ENCODE data around the gene RPS6KA5. TPM values are rescaled to one million over a fixed set of nuclear protein-coding genes. Genes with fewer than 3 reads are reported as not detected.

The RPS6KA5 gene
- polyA plus RNA-seq, 1 experiment: 0.22 TPM

DNA sequence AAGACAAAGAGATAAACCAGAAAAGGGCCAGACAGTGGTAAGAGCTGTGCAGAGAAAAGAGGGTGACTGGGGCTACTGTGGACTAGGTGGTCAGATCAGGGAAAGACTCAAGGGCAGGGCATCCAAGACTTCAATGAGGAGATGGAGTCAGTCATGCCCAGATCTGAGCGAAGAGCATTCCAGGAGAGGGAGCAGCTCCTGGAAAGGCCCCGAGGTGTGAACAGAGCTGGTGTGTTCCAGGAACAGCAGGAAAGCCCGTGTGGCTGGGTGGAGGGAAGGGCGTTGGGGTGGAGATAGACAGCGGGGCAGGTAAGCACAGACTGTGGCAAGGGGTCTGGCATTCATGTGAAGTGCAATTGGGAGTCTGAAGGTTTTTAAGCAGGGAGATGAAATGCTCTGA lies 261.0 kb downstream of the RPS6KA5 start:
- no peak overlapping the region for H3K4me3 ChIP-seq (ENCODE audit: low read depth, low read length)
- ChIA-PET CTCF (no interaction called here), POLR2A (no interaction called here)
- no peak for TF ChIP-seq CTCF (IDR thresholded peaks at IDR 0.05; ENCODE audit: insufficient read depth, low read depth, low read length)
- H3K36me3 ChIP-seq (ENCODE audit: control insufficient read depth, insufficient read depth, low read length): no peaks in the 10 kb centered on the region
- no peaks in the 10 kb centered on the region for H3K27me3 ChIP-seq (ENCODE audit: control insufficient read depth, insufficient read depth, low read length)
- DNase-seq (ENCODE audit: low read depth): no peak

DNA sequence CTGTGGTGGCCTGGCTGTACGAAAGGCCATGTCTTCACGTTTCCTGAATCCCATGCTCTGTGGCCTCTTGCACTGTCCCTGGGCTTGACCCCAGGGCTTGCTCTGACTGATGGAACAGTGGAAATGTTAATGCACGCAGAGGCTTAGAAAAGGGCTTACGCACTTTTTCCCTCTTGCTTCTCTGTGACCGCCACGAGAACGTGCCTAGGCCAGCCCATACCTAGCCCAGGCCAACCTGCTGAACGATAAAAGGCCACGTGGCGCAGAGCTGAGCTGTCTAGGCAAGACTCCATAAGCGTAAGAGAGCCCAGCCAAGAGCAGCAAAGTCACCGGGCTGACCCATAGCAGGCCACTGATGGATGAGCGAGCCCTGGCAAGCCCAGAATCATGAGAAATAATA lies 262.5 kb downstream of the RPS6KA5 start:
- no peak overlapping the region for H3K4me3 ChIP-seq (ENCODE audit: low read depth, low read length)
- TF ChIP-seq CTCF (IDR thresholded peaks at IDR 0.05; ENCODE audit: insufficient read depth, low read depth, low read length): no peak
- POLR2A ChIA-PET: no interaction called here
- CTCF ChIA-PET: interaction anchor here (0.6 to 1.0 kb wide), 2 partner anchors 12 to 444 kb away, joined by 3 read pairs; no protein-coding TSS in a partner anchor
- H3K27me3 ChIP-seq (ENCODE audit: control insufficient read depth, insufficient read depth, low read length): no peaks in the 10 kb centered on the region
- H3K36me3 ChIP-seq (ENCODE audit: control insufficient read depth, insufficient read depth, low read length): no peaks in the 10 kb centered on the region
- DNase-seq (ENCODE audit: low read depth): no peak

Small RNAs within 50 kb of the gene (small RNA-seq; reads per million reads assigned to genes)
- not detected for gene RNU7-30P (ENCODE audit: insufficient read length, low read depth, low replicate concordance)

Other genes starting within 250 kb of the RPS6KA5 start
- 34.0 and 46.9 TPM in 2 replicates for gene TTC7B, start 244.2 kb downstream of the RPS6KA5 start, polyA plus RNA-seq (2011; rRNA removed)
- 14.3 and 18.9 TPM in 2 replicates for gene DGLUCY, start 53.4 kb upstream of the RPS6KA5 start, polyA plus RNA-seq (2011; rRNA removed)
- gene GPR68, start 184.1 kb upstream of the RPS6KA5 start, polyA plus RNA-seq (2011; rRNA removed): 0.20 and 0.45 TPM in 2 replicates